ENCODE measurements around the gene CTBS.
A peak's percentile ranks its signal among the peaks of the same experiment; 100 is the strongest.
"Not testable (repeated sequence)": the region's sequence is repeated elsewhere in the genome, so short reads cannot be mapped to it uniquely, and the experiment has no call there.

Gene CTBS

GRCh38 chr1:84584126-84584525 is 9.9 kb upstream of the CTBS start:
- no peak for DNase-seq

- DNase-seq = no peak
Observed at GRCh38 chr1:84583648-84584047, 9.4 kb upstream of the CTBS start.

DNA sequence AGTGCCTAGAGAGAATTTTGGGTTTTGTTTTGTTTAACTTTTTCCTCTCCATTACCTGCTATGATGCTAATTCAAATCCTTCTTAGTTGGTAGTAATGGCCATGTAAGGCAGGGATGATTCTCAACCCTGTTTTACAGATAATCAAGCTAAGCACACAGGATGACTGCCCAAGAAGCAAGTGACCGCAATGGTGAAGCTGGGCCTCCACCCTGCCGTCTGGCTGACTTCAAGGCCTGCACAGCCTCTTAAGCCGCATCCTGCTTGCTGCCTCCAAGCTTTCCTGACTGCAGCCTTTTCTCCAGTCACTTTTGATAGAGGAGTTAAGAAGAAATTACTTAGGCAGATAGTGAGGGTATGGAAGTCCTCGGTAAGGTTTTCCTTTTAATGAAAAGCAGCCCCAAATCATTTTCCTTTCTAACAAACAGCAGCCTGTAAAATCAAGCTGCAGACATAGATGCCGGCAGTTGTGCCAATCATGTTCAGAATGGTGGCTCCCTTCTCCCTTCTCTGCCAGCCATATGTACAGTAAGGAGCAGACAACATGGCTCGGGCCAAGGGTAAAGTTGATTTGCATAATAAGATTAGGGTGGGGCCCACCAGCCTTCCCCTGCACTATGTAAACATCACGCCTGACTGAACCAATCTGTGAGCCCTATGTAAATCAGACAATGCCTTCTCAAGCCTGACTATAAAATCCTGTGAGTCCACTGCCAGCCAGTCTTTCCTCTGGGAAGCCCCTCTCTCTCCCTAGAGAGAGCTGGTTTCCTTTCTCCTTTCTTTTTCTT is 8.8 kb upstream of the CTBS start:
- no peak for DNase-seq

DNA sequence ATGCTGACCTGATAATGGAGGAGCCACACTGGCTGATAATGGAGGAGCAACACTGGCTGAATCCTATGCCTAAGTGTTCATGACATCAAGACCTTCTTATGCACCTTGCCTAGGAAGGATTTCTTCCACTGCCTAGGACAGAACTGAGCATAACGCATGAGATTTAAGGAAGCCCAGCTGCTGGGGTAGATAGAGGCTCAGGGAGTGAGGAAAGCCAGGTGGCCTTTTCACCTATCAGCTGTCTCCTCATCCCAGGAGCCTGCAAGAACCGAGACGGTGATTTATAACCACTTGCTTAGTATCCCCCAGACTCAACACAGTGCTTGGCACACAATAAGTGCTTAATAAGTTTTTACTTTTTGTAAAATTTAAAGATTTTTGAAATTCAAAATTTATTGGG is 7.4 kb upstream of the CTBS start:
- DNase-seq = no peak

DNA sequence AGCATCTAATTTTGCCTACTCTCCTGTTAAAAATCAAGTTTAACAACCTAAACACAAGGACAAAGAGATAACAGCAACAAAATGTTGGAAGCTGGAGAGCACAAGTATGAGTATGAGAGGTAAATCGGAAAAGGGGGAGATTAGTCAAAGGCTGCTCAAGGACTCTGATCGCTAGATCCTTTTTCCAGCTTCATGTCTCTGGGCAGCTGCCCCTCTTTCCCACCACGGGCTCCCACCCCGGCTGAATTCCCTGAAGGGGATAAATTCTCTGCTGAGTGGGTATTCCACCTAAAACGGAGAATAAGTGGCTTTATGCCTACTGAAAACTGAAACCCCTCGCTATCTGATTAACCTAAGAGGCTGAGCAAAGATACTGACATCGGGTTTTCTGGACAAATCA is 696 bp upstream of the CTBS start:
- no peak for DNase-seq

- DNase-seq = no peak
Observed at GRCh38 chr1:84573481-84573966, 716 bp downstream of the CTBS start.

DNA sequence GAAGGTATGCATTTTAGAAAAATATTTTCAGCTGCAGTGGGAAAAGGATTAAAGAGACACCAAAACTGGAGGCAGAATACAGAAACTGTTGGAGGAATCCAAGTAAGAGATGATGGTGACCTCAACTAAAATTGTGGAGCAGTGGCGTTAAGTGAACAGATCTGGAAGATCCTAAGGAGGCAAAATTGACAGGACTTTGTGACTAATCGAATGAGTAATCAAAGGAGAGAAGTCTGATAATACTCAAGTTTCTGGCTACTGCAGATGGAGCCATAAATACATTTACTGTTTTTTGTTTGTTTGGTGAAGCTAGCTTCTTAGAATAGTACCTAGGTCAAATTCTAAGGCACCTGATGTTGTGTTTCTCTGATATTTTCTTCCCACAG is 3.1 kb downstream of the CTBS start:
- DNase-seq = no peak

- DNase-seq = no peak
Observed at GRCh38 chr1:84570436-84571149, 3.6 kb downstream of the CTBS start.

DNA sequence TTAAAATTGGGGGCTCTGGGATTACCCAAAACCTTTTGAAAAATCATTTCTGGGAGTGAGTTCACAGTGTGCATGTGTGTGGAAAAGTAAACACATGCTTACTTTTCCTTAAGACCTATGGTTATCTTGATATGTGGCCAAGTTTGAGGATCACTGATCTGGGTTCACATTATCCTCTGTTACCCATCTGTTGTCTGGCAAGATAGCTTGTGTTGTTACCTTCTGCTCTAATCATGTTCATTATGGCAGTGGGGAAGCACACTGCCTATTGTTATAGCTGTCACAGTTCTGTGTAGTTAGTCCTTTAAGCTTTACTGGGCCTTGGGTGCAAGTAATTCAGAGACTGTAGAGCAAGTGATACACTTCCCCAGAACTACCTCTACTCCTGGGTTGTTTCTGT is 5.0 kb downstream of the CTBS start:
- DNase-seq = no peak

DNA sequence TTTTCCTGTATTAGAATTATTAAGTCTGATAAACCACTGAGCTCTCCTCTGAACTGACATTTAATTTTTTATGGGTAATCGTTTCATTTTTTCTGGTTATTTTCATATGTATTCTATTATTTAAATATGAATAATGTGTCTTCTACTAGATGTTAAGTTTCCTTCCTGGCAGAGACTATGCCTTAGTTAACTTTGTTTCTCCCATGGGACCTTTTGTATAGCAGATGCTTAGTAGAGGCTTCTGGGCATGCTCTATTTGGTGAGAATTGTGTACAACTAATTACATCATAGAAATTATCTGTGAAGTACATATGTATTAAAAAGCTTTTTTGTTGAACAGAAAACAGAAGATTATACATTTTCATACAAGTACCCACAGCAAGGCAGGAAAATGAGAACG is 23.4 kb downstream of the CTBS start:
- no peak for DNase-seq

DNA sequence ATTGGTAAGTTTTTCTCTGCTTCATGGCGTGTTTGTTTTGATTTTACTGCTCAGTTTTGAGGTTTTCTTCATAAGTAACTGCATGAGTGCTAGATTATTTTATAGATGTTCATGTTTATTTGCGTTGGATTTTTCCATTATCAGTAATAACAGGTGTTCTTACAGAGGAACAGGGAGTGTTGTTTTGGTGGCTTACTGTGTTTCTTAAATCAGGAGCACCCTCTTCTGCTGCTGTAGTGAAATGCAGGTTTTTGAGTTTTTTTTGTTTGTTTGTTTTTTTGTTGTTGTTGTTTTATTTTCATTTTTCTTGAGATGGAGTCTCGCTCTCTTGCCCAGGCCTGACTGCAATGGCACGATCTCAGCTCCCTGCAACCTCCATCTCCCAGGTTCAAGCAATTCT is 32.6 kb downstream of the CTBS start:
- DNase-seq = no peak

- no peak for DNase-seq
Observed at GRCh38 chr1:84540759-84541158, 33.5 kb downstream of the CTBS start.

DNA sequence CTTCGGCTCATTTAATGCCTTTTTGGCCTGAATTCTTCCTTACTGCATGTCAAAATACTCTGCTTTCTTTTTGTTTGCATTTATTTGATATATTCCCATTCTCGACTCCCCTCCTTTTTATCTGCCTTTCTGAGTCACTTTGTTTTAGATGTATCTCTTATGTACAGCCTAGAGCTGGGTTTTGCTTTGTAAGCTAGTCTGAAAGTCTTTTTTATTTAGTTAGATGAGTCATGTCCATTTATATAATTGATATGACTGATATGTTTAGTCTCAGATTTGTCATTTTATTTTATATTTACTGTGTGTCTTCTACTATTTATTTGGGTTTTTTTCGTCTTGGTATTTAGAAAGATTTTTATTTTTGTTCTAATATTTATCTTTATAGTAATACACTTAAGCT is 34.3 kb downstream of the CTBS start:
- DNase-seq = no peak

DNA sequence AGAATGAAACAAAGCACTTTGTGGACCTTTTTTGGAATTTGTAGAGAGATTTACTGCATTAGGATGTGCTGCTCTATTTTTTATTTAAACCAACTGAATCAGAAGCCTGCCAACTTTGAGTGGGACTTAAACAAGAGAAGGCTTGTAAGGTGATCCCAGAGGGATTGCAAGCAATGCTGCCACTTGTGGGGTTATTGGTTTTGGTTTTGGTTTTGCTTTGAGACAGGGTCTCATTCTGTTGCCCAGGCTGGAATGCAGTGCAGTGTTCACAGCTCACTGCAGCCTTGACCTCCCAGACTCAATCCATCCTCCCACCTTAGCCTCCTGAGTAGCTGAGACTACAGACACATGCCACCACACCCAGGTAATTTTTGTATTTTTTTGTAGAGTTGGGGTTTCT is 35.6 kb downstream of the CTBS start:
- DNase-seq = no peak

- DNase-seq = peak; percentile 87
Observed at GRCh38 chr1:84525779-84526178, 48.5 kb downstream of the CTBS start.

- DNase-seq = no peak
Observed at GRCh38 chr1:84524590-84524989, 49.6 kb downstream of the CTBS start.

- no peak for DNase-seq
Observed at GRCh38 chr1:84510668-84511067, 63.6 kb downstream of the CTBS start.

DNA sequence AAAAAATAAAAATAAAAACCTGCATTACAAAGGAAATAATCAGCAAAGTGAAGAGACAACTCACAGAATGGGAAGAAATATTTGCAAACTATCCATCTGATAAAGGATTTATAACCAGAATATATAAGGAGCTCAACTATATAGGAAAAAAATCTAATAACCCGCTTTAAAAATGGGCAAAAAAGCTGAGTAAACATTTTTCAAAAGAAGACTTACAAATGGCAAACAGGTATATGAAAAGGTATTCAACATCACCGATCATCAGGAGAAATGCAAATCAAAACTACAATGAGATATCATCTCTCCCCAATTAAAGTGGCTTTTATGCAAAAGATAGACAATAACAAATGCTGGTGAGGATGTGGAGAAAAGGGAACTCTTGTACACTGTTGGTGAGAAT is 64.1 kb downstream of the CTBS start:
- DNase-seq = no peak

- no peak for DNase-seq
Observed at GRCh38 chr1:84509029-84509428, 65.2 kb downstream of the CTBS start.

DNA sequence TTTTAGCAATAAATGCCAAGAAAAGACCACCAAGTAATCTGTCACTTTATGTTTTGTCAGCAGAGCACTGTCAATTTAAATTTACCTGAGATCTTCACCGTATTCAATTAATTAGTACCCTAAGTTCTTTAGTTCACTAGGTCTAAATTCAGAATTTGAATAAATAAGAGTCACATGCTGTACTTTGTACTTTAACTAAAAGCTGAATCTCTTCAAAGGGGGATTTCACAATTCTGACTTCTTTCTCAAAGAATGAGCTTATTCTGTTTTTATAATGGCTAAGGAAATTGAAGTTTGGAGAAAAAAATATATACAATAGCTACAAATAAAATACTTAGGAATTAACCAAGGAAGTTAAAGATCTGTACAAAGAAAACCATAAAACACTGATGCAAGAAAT is 65.7 kb downstream of the CTBS start:
- no peak for DNase-seq

DNA sequence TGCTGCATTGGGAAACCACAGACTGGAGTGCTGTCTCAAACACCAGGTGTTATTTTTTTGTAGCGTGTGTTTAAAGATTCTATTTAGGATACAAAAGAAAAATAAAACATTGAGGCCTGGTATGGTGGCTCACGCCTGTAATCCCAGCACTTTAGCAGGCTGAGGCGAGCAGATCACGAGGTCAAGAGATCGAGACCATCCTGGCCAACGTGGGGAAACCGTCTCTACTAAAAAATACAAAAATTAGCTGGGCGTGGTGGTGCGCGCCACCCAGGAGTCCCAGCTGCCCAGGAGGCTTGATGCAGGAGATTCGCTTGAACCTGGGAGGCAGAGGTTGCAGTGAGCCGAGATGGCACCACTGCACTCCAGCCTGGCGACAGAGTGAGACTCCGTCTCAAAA is 66.4 kb downstream of the CTBS start:
- DNase-seq = not testable (repeated sequence)

GRCh38 chr1:84506729-84507453 is 67.3 kb downstream of the CTBS start:
- no peak for DNase-seq

GRCh38 chr1:84506002-84506728 is 68.1 kb downstream of the CTBS start, which contains the start of the genes GNG5 and SPATA1:
TSS of gene GNG5 (minus strand) at chr1:84506581. CDS start at chr1:84506091, 490 bp downstream.
TSS of gene SPATA1 (plus strand) at chr1:84506386. CDS start at chr1:84516360, 9,974 bp downstream.
- DNase-seq = peak; percentile 96

All from NCI-H1105 (cell line).